ENCODE results near the gene TBC1D7. TPM values are rescaled to one million over a fixed set of nuclear protein-coding genes. Genes with fewer than 3 reads are reported as not detected.
A peak's percentile ranks its signal among the peaks of the same experiment; 100 is the strongest.

Gene TBC1D7
- polyA plus RNA-seq, 3 donors = 26.9 to 37.9 (median 36.3) TPM

GRCh38 chr6:13302291-13302690 is 26.0 kb downstream of the TBC1D7 start:
- no peak for DNase-seq (ENCODE audit: extremely low read depth in 1 of 11, low read depth in 9 of 11, low spot score in 4 of 11)

GRCh38 chr6:13300643-13301590 is 27.4 kb downstream of the TBC1D7 start:
- DNase-seq (ENCODE audit: extremely low read depth in 1 of 11, low read depth in 9 of 11, low spot score in 4 of 11) = no peak

GRCh38 chr6:13299918-13300317 is 28.4 kb downstream of the TBC1D7 start:
- no peak for DNase-seq (ENCODE audit: extremely low read depth in 1 of 11, low read depth in 9 of 11, low spot score in 4 of 11)

GRCh38 chr6:13299403-13299821 is 28.9 kb downstream of the TBC1D7 start:
- DNase-seq (ENCODE audit: extremely low read depth in 1 of 11, low read depth in 9 of 11, low spot score in 4 of 11) = no peak

GRCh38 chr6:13298446-13298845 is 29.9 kb downstream of the TBC1D7 start:
- no peak for DNase-seq (ENCODE audit: extremely low read depth in 1 of 11, low read depth in 9 of 11, low spot score in 4 of 11)

- no peak for DNase-seq (ENCODE audit: extremely low read depth in 1 of 11, low read depth in 9 of 11, low spot score in 4 of 11)
Measured at GRCh38 chr6:13297391-13297790, 30.9 kb downstream of the TBC1D7 start.

- DNase-seq (ENCODE audit: extremely low read depth in 1 of 11, low read depth in 9 of 11, low spot score in 4 of 11) = peak in 1 of 11 donors; percentile 19
Measured at GRCh38 chr6:13296536-13296997, 31.8 kb downstream of the TBC1D7 start.

GRCh38 chr6:13295576-13295975 is 32.8 kb downstream of the TBC1D7 start:
- DNase-seq (ENCODE audit: extremely low read depth in 1 of 11, low read depth in 9 of 11, low spot score in 4 of 11) = no peak

GRCh38 chr6:13294499-13295069 is 33.8 kb downstream of the TBC1D7 start:
- DNase-seq (ENCODE audit: extremely low read depth in 1 of 11, low read depth in 9 of 11, low spot score in 4 of 11) = no peak

- no peak for DNase-seq (ENCODE audit: extremely low read depth in 1 of 11, low read depth in 9 of 11, low spot score in 4 of 11)
Measured at GRCh38 chr6:13292774-13293173, 35.6 kb downstream of the TBC1D7 start.

- no peak for DNase-seq (ENCODE audit: extremely low read depth in 1 of 11, low read depth in 9 of 11, low spot score in 4 of 11)
Measured at GRCh38 chr6:13290335-13290734, 38.0 kb downstream of the TBC1D7 start.

- no peak for DNase-seq (ENCODE audit: extremely low read depth in 1 of 11, low read depth in 9 of 11, low spot score in 4 of 11)
Measured at GRCh38 chr6:13289789-13290318, 38.5 kb downstream of the TBC1D7 start.

- DNase-seq (ENCODE audit: extremely low read depth in 1 of 11, low read depth in 9 of 11, low spot score in 4 of 11) = no peak
Measured at GRCh38 chr6:13288969-13289391, 39.4 kb downstream of the TBC1D7 start.

- no peak for DNase-seq (ENCODE audit: extremely low read depth in 1 of 11, low read depth in 9 of 11, low spot score in 4 of 11)
Measured at GRCh38 chr6:13288481-13288880, 39.9 kb downstream of the TBC1D7 start.

GRCh38 chr6:13287104-13287503 is 41.2 kb downstream of the TBC1D7 start:
- no peak for DNase-seq (ENCODE audit: extremely low read depth in 1 of 11, low read depth in 9 of 11, low spot score in 4 of 11)

- DNase-seq (ENCODE audit: extremely low read depth in 1 of 11, low read depth in 9 of 11, low spot score in 4 of 11) = no peak
Measured at GRCh38 chr6:13286181-13286580, 42.2 kb downstream of the TBC1D7 start.

GRCh38 chr6:13285705-13286104 is 42.6 kb downstream of the TBC1D7 start:
- DNase-seq (ENCODE audit: extremely low read depth in 1 of 11, low read depth in 9 of 11, low spot score in 4 of 11) = no peak

GRCh38 chr6:13284646-13285045 is 43.7 kb downstream of the TBC1D7 start:
- DNase-seq (ENCODE audit: extremely low read depth in 1 of 11, low read depth in 9 of 11, low spot score in 4 of 11) = no peak

- no peak for DNase-seq (ENCODE audit: extremely low read depth in 1 of 11, low read depth in 9 of 11, low spot score in 4 of 11)
Measured at GRCh38 chr6:13283331-13283730, 45.0 kb downstream of the TBC1D7 start.

- no peak for DNase-seq (ENCODE audit: extremely low read depth in 1 of 11, low read depth in 9 of 11, low spot score in 4 of 11)
Measured at GRCh38 chr6:13282393-13283069, 45.8 kb downstream of the TBC1D7 start.
